Stimulated activated naive B cell treated with anti-CD40 and anti-IgM and Interleukin-4, amounts not matched to agents 10 μg/mL and 1 μg/mL and 100 μg/mL, for 72 hours (primary cell): ENCODE results near the gene NDUFS2.

Experiments
- ATAC-seq, 2 donors: fragments of 150-1000 bp; cut with Tn5 transposase; replicated peaks; 2 replicates each; pipeline ENCODE4 v1.10.0; 2021; ENCODE audit warnings: moderate library complexity in 1 of 2
- DNase-seq: peaks from one replicate; pipeline ENCODE4 v3.0.0; 2021
- H3K27ac Mint-ChIP-seq: one replicate; pipeline ENCODE4 v1.8.0; 2022; ENCODE audit warnings: mild to moderate bottlenecking, mixed read lengths
- H3K27me3 Mint-ChIP-seq, 2 donors: one replicate each; pipeline ENCODE4 v1.8.0; 2022; ENCODE audit warnings: mixed read lengths in 2 of 2
- H3K36me3 Mint-ChIP-seq, 2 donors: one replicate each; pipeline ENCODE4 v1.8.0; 2022; ENCODE audit warnings: mixed read lengths in 2 of 2, mild to moderate bottlenecking in 1 of 2
- H3K4me1 Mint-ChIP-seq, 2 donors: one replicate each; pipeline ENCODE4 v1.8.0; 2022; ENCODE audit warnings: mixed read lengths in 2 of 2, mild to moderate bottlenecking in 1 of 2
- H3K4me3 Mint-ChIP-seq, 2 donors: one replicate each; pipeline ENCODE4 v1.8.0; 2022; ENCODE audit warnings: mild to moderate bottlenecking in 2 of 2, mixed read lengths in 2 of 2, moderate library complexity in 1 of 2
- H3K9me3 Mint-ChIP-seq, 2 donors: one replicate each; pipeline ENCODE4 v1.8.0; 2022; ENCODE audit warnings: mixed read lengths in 2 of 2, mild to moderate bottlenecking in 1 of 2

NDUFS2 gene

GRCh38 chr1:161164901-161165610 is 37.1 kb upstream of the NDUFS2 start:
- Mint-ChIP-seq H3K4me1 (peaks cover 54 to 71% of the 10 kb centered on the region in 2 donors), H3K36me3 (peaks cover 26 to 53% of the 10 kb centered on the region in 2 donors), H3K27ac (peak overlapping the region; percentile 97), H3K27me3 (no peaks in the 10 kb centered on the region), H3K9me3 (no peaks in the 10 kb centered on the region), H3K4me3 (peak overlapping the region; percentile 31 to 48)
- ATAC-seq, result no peak
- no peak for DNase-seq

GRCh38 chr1:161165742-161166668 is 36.2 kb upstream of the NDUFS2 start, which contains the start of gene PPOX:
TSS of gene PPOX (plus strand) at chr1:161166426. CDS start at chr1:161166848, 422 bp downstream.
- no peaks in the 10 kb centered on the region for H3K27me3 Mint-ChIP-seq
- peaks cover 27 to 58% of the 10 kb centered on the region in 2 donors for H3K36me3 Mint-ChIP-seq
- peaks cover 48 to 62% of the 10 kb centered on the region in 2 donors for H3K4me1 Mint-ChIP-seq
- no peaks in the 10 kb centered on the region for H3K9me3 Mint-ChIP-seq
- DNase-seq (peak; percentile 92), ATAC-seq (peak; percentile 95 to 96)
- peak within 1 kb of the TSS; percentile 93 to 94 for H3K4me3 Mint-ChIP-seq
- peak within 1 kb of the TSS; percentile 97 for H3K27ac Mint-ChIP-seq

GRCh38 chr1:161166669-161167548 is 35.3 kb upstream of the NDUFS2 start:
- H3K9me3 Mint-ChIP-seq, result no peaks in the 10 kb centered on the region
- H3K4me1 Mint-ChIP-seq, result peaks cover 39 to 53% of the 10 kb centered on the region in 2 donors
- peak overlapping the region; percentile 93 to 94 for H3K4me3 Mint-ChIP-seq
- ATAC-seq (no peak), DNase-seq (no peak)
- peak overlapping the region; percentile 97 for H3K27ac Mint-ChIP-seq
- H3K36me3 Mint-ChIP-seq, result peaks cover 31 to 56% of the 10 kb centered on the region in 2 donors
- no peaks in the 10 kb centered on the region for H3K27me3 Mint-ChIP-seq

- Mint-ChIP-seq H3K27ac (peak overlapping the region; percentile 47), H3K4me1 (peaks cover 31 to 50% of the 10 kb centered on the region in 2 donors), H3K36me3 (peaks cover 29 to 58% of the 10 kb centered on the region in 2 donors), H3K4me3 (peak overlapping the region in 1 of 2 donors; percentile 13), H3K27me3 (no peaks in the 10 kb centered on the region), H3K9me3 (no peaks in the 10 kb centered on the region)
- no peak for ATAC-seq
- DNase-seq, result no peak
These were observed 33.3 kb upstream of the NDUFS2 start for GRCh38 chr1:161168906-161169305.

GRCh38 chr1:161171191-161171590 is 31.0 kb upstream of the NDUFS2 start:
- Mint-ChIP-seq H3K27ac (peak overlapping the region; percentile 57), H3K4me3 (no peak overlapping the region), H3K36me3 (peaks cover 31 to 66% of the 10 kb centered on the region in 2 donors), H3K4me1 (peaks cover 38 to 54% of the 10 kb centered on the region in 2 donors), H3K9me3 (no peaks in the 10 kb centered on the region), H3K27me3 (no peaks in the 10 kb centered on the region)
- DNase-seq, result no peak
- ATAC-seq, result no peak

GRCh38 chr1:161171696-161172095 is 30.5 kb upstream of the NDUFS2 start:
- H3K9me3 Mint-ChIP-seq, result no peaks in the 10 kb centered on the region
- H3K27ac Mint-ChIP-seq, result peak overlapping the region; percentile 57
- no peaks in the 10 kb centered on the region for H3K27me3 Mint-ChIP-seq
- peaks cover 31 to 68% of the 10 kb centered on the region in 2 donors for H3K36me3 Mint-ChIP-seq
- peaks cover 43 to 55% of the 10 kb centered on the region in 2 donors for H3K4me1 Mint-ChIP-seq
- no peak for DNase-seq
- ATAC-seq, result no peak
- no peak overlapping the region for H3K4me3 Mint-ChIP-seq

- peaks cover 31 to 64% of the 10 kb centered on the region in 2 donors for H3K36me3 Mint-ChIP-seq
- no peak overlapping the region for H3K4me3 Mint-ChIP-seq
- ATAC-seq (no peak), DNase-seq (no peak)
- H3K9me3 Mint-ChIP-seq, result no peaks in the 10 kb centered on the region
- no peaks in the 10 kb centered on the region for H3K27me3 Mint-ChIP-seq
- H3K4me1 Mint-ChIP-seq, result peaks cover 38 to 52% of the 10 kb centered on the region in 2 donors
- H3K27ac Mint-ChIP-seq, result no peak overlapping the region
These were observed 29.8 kb upstream of the NDUFS2 start for GRCh38 chr1:161172349-161172748.

GRCh38 chr1:161172776-161173376 is 29.3 kb upstream of the NDUFS2 start:
- H3K27ac Mint-ChIP-seq, result no peak overlapping the region
- peaks cover 31 to 64% of the 10 kb centered on the region in 2 donors for H3K36me3 Mint-ChIP-seq
- DNase-seq, result no peak
- H3K4me3 Mint-ChIP-seq, result no peak overlapping the region
- no peak for ATAC-seq
- H3K9me3 Mint-ChIP-seq, result no peaks in the 10 kb centered on the region
- peaks cover 38 to 54% of the 10 kb centered on the region in 2 donors for H3K4me1 Mint-ChIP-seq
- no peaks in the 10 kb centered on the region for H3K27me3 Mint-ChIP-seq

- H3K36me3 Mint-ChIP-seq, result peaks cover 28 to 57% of the 10 kb centered on the region in 2 donors
- H3K27me3 Mint-ChIP-seq, result no peaks in the 10 kb centered on the region
- peak overlapping the region; percentile 28 for H3K27ac Mint-ChIP-seq
- peaks cover 35 to 52% of the 10 kb centered on the region in 2 donors for H3K4me1 Mint-ChIP-seq
- no peak for ATAC-seq
- no peak overlapping the region for H3K4me3 Mint-ChIP-seq
- DNase-seq, result no peak
- H3K9me3 Mint-ChIP-seq, result no peaks in the 10 kb centered on the region
These were observed 28.5 kb upstream of the NDUFS2 start for GRCh38 chr1:161173711-161174110.

- DNase-seq (no peak), ATAC-seq (no peak)
- H3K27ac Mint-ChIP-seq, result peak overlapping the region; percentile 82
- H3K9me3 Mint-ChIP-seq, result no peaks in the 10 kb centered on the region
- H3K4me3 Mint-ChIP-seq, result no peak overlapping the region
- peaks cover 23 to 53% of the 10 kb centered on the region in 2 donors for H3K36me3 Mint-ChIP-seq
- no peaks in the 10 kb centered on the region for H3K27me3 Mint-ChIP-seq
- H3K4me1 Mint-ChIP-seq, result peaks cover 30 to 52% of the 10 kb centered on the region in 2 donors
These were observed 27.3 kb upstream of the NDUFS2 start for GRCh38 chr1:161174911-161175310.

GRCh38 chr1:161175771-161176453 is 26.3 kb upstream of the NDUFS2 start:
- H3K4me3 Mint-ChIP-seq, result peak overlapping the region; percentile 98
- H3K27me3 Mint-ChIP-seq, result no peaks in the 10 kb centered on the region
- H3K36me3 Mint-ChIP-seq, result peaks cover 22 to 47% of the 10 kb centered on the region in 2 donors
- ATAC-seq (no peak), DNase-seq (no peak)
- peak overlapping the region; percentile 99 for H3K27ac Mint-ChIP-seq
- peaks cover 34 to 59% of the 10 kb centered on the region in 2 donors for H3K4me1 Mint-ChIP-seq
- H3K9me3 Mint-ChIP-seq, result no peaks in the 10 kb centered on the region

GRCh38 chr1:161176468-161177111 is 25.6 kb upstream of the NDUFS2 start:
- Mint-ChIP-seq H3K27me3 (no peaks in the 10 kb centered on the region), H3K4me3 (peak overlapping the region; percentile 98), H3K9me3 (no peaks in the 10 kb centered on the region), H3K36me3 (peaks cover 17 to 42% of the 10 kb centered on the region in 2 donors), H3K4me1 (peaks cover 34 to 63% of the 10 kb centered on the region in 2 donors), H3K27ac (peak overlapping the region; percentile 99)
- no peak for DNase-seq
- no peak for ATAC-seq
